Measurements from ENCODE around the gene TGFBR3L.

- TF ChIP-seq KLF8 (tag by site-specific recombination; IDR thresholded peaks at IDR 0.05) (no peak), ZBTB1 (tag by site-specific recombination; IDR thresholded peaks at IDR 0.05) (no peak), ZNF121 (tag by site-specific recombination; IDR thresholded peaks at IDR 0.05) (no peak), CTCF (tag by site-specific recombination; IDR thresholded peaks at IDR 0.05) (no peak), ZNF837 (tag by site-specific recombination; IDR thresholded peaks at IDR 0.05) (no peak), TCF7L2 (IDR thresholded peaks at IDR 0.05; ENCODE audit: borderline replicate concordance, low read depth, low read length) (no peak), ZNF792 (tag by site-specific recombination; IDR thresholded peaks at IDR 0.05) (no peak)
Measured at GRCh38 chr19:7962644-7963268, 48.1 kb downstream of the TGFBR3L start.
